Stimulated activated naive CD8-positive, alpha-beta T cell treated with anti-CD3 and anti-CD28 coated beads, Interleukin-15, Interleukin-2, amounts not matched to agents 100 U/mL and 50 U/mL, for 24 hours (primary cell): ENCODE results near the gene TK1.
"Not testable (repeated sequence)": the region's sequence is repeated elsewhere in the genome, so short reads cannot be mapped to it uniquely, and the experiment has no call there.

Experiments
- ATAC-seq: fragments of 150-1000 bp; cut with Tn5 transposase; one replicate; pipeline ENCODE4 v1.10.0; 2021
- DNase-seq: peaks from one replicate; pipeline ENCODE4 v3.0.0; 2021

TK1 gene

GRCh38 chr17:78176548-78177025 is 10.3 kb downstream of the TK1 start:
- peak; percentile 83 for DNase-seq

GRCh38 chr17:78175643-78175981 is 11.2 kb downstream of the TK1 start:
- DNase-seq: no peak

More at GRCh38 chr17:78176548-78177025, 10.3 kb downstream of the TK1 start:
- peak; percentile 75 for ATAC-seq

GRCh38 chr17:78174870-78175642 is 11.8 kb downstream of the TK1 start:
- DNase-seq: no peak

More at GRCh38 chr17:78175643-78175981, 11.2 kb downstream of the TK1 start:
- no peak for ATAC-seq

GRCh38 chr17:78174346-78174869 is 12.4 kb downstream of the TK1 start:
- no peak for DNase-seq
- ATAC-seq: no peak

More at GRCh38 chr17:78174870-78175642, 11.8 kb downstream of the TK1 start:
- no peak for ATAC-seq

- ATAC-seq (no peak), DNase-seq (no peak)
These were observed 13.6 kb downstream of the TK1 start for GRCh38 chr17:78173097-78173715.

GRCh38 chr17:78172249-78173051 is 14.4 kb downstream of the TK1 start:
- peak; percentile 33 for DNase-seq
- ATAC-seq: no peak

- not testable (repeated sequence) for ATAC-seq, DNase-seq
These were observed 15.1 kb downstream of the TK1 start for GRCh38 chr17:78171591-78172248.

GRCh38 chr17:78170692-78171590 is 15.9 kb downstream of the TK1 start:
- ATAC-seq: no peak
- peak; percentile 30 for DNase-seq

- DNase-seq (peak; percentile 77), ATAC-seq (peak; percentile 55)
These were observed 17.7 kb downstream of the TK1 start for GRCh38 chr17:78168903-78169793.

GRCh38 chr17:78168242-78168902 is 18.5 kb downstream of the TK1 start, which contains the start of gene SYNGR2:
Gene SYNGR2 (plus strand): TSS chr17:78168581. CDS start chr17:78168617, 36 bp downstream.
- peak; percentile 75 for ATAC-seq
- DNase-seq: peak; percentile 93

GRCh38 chr17:78166416-78166815 is 20.4 kb downstream of the TK1 start:
- DNase-seq: no peak
- no peak for ATAC-seq

GRCh38 chr17:78164748-78165607 is 21.9 kb downstream of the TK1 start:
- DNase-seq (no peak), ATAC-seq (no peak)

GRCh38 chr17:78163881-78164747 is 22.7 kb downstream of the TK1 start:
- no peak for ATAC-seq
- DNase-seq: no peak

GRCh38 chr17:78159575-78160158 is 27.2 kb downstream of the TK1 start:
- DNase-seq (no peak), ATAC-seq (peak; percentile 68)

GRCh38 chr17:78154903-78155811 is 31.7 kb downstream of the TK1 start:
- DNase-seq: no peak

More at GRCh38 chr17:78154903-78155811, 31.7 kb downstream of the TK1 start:
- peak; percentile 72 for ATAC-seq
